Left cardiac atrium (tissue), 4 donors: ENCODE results near the gene GMEB2. TPM values are rescaled to one million over a fixed set of nuclear protein-coding genes. Genes with fewer than 3 reads are reported as not detected.
"Not testable (repeated sequence)": the region's sequence is repeated elsewhere in the genome, so short reads cannot be mapped to it uniquely, and the experiment has no call there.

Source experiments
- ATAC-seq, 2 donors: fragments of 200-7000 bp; cut with Tn5 transposase; one replicate each; pipeline ENCODE4 v1.9.1; 2020; ENCODE audit warnings: mild to moderate bottlenecking in 2 of 2, moderate library complexity in 2 of 2
- DNase-seq: peaks from one replicate; pipeline ENCODE4 v3.0.0-alpha.2; 2020
- intact Hi-C, 2 donors: fragments of 100-400 bp; cut with DNase I; formaldehyde crosslinking; loops; one replicate each; pipeline versions ENCODE4 v1.14.1 to v1.15.1; 2022 to 2023
- total RNA-seq, 2 donors: library from RNA; stranded (reverse); fragmentation: NEBNext Ultra II Directional; extraction: Animal tissue kit (Norgen Biotek cat#: 25700); gene quantifications; one replicate each; pipeline ENCODE4 v1.2.1, GENCODE V29; 2021
- donor health status: DM: no; HTN: yes; CAD: no.
- donor health status: DM: no; HTN: yes; CAD: no; lungs with severe emphysema.
- donor health status: DM: yes; HTN: yes; CAD: no.
- donor health status: Dilated cardiomyopathy.

The GMEB2 gene
- total RNA-seq, 2 donors from 2014 or later = 5.7 to 7.9 TPM

DNA sequence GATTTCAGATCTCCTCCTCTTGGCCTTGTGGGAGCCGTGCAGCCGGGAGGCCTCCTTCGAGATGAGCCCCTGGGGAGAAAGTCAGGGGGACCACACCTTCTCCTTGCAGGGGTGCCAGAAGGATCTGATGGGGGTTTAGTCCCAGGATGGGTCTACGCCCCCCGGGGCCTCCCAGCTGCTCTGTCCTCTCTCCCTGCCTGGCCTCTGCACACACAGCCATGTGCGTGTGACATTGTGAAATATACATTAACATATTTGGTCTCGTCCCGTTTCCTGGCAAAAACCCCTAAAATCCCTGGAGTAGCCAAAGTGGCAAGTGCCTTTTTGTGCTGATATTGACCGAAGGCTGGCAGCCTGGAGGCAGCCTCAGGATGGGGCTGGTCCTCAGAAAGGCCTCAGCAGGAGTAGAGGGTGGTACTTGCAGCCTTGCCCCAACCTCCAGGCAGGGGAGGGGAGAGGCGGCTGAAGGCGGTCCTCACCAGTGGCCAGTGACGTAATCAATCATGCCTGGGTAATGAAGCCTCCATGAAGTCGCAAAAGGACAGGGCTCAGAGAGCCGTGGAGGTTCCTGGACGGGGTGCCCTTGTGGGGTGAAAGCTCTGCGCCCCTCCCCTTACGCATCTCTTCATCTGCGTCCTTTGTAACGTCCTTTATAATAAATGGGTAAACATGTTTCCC is 47.7 kb downstream of the GMEB2 start:
- DNase-seq (no peak), ATAC-seq (no peak)
- intact Hi-C loops = no loop called here

DNA sequence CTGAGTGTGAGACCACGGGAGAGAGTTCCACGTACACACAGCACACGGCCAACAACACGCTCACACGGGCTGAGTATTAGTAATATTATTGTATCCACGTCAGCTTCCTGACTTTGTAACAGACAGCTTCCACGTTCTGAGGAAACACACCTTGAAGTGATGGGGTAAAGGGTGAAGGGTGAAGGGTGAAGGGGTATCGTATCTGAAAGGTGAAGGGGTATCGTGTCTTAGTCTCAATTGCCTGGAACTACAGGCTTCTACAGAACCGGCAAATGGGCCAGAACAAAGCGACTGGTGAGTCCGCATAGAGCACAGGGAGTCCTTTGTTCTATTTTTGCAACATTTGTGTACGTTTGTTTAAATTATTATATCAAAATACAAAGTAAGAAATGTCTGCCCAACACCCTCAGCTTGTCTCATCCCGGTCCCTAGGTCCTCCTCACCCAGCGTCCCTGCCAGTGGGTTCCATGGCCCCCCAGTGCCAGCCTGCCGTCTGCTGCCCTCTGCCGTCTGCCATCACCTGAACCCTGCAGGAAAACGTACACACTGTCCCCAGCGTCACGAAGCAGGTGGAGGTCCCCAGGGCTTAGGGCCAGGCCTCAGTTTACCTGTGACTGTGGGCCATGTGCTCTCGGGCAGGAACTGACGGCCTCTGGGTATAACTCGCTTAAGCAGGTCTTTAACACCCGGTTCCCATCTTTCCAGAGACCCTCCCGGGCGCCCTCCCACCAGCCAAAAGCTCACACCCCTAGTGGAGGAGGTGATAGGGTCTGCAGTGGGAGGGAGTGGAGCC is 48.5 kb downstream of the GMEB2 start:
- no peak for DNase-seq
- intact Hi-C loops = no loop called here
- ATAC-seq = no peak

DNA sequence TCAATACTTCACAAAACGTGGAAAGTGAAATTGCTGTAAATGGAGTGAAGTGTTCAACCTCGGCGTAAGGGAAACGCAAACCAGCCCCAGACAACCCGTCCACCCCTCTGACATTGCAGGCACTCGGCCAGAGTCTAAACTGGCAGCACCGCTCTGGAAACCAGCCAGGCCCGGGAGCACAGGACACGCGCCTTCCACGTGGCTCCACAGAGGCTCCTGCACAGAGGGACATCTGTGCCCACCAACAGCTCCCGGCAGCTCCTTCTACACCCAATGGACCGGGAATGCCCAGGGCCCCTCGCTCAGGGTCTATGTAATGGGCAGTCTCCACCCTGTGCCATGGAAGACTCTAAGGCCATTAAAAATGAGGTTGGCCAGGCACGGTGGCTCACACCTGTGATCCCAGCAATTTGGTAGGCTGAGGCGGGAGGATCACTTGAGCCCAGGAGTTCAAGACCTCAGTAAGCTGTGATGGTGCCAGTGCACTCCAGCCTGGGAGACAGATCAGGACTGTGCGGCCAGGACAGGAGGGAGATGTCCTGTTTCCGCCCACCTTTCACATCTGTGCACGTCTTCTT is 49.5 kb downstream of the GMEB2 start:
- intact Hi-C loops = no loop called here
- DNase-seq = peak; percentile 72

DNA sequence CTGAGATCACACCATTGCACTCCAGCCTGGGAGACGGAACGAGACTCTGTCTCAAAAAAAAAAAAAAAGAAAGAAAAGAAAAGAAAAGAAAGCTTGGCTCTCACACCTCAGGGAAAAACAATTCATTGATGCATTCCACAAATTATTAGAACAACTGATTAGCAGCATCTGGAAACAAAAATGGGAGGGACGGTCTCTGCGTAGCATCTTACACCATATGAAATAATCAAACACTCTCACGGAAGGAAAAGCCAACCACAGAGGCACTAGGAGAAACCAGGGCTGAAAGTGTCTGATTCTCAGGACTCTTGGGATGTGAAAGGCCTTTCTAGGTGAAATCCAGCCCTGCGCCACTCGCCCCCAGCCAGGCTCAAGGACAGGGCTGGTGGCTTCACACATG is 50.6 kb downstream of the GMEB2 start:
- no peak for ATAC-seq
- DNase-seq = no peak
- intact Hi-C loops = no loop called here

More for the DNA sequence above, 49.5 kb downstream of the GMEB2 start:
- peak; percentile 8 to 43 for ATAC-seq

DNA sequence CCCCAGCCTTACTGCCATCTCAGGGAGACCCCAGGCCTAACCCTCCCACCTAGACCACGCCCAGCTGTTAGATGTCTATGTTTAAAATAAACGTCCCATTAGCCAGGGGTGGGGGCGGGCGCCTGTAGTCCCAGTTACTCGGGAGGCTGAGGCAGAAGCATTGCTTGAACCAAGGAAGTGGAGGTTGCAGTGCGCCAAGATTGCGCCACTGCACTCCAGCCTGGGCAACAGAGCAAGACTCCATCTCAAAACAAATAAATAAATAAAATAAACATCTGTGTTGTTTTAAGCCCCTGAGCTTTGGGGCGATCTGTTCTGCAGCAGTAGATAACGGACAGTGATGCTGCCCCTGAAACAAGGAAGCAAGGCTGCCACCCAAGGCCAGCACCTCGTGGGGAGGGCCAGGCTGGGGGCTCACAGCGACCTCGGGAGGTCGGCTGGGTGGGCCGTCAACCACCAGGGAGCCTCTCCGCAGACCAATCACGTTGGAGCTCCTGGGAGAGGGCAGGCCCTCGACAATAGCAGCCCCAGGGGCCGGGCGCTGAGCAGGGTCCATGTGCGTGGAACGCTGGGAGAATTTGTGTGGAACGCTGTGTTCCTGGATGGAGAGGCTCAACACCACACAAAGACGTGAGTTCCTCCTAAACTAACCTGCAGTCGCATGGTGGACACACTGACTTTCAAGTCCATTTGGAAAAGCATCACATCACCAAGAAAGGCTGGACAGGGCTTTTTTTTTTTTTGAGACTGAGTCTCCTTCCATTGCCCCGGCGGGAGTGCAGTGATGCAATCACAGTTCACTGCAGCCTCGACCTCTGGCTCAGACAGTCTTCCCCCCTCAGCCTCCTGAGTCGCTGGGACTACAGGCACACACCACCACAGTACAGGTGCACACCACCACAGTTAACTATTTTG is 51.8 kb downstream of the GMEB2 start:
- intact Hi-C loops = no loop called here
- peak; percentile 44 for DNase-seq
- ATAC-seq = no peak

DNA sequence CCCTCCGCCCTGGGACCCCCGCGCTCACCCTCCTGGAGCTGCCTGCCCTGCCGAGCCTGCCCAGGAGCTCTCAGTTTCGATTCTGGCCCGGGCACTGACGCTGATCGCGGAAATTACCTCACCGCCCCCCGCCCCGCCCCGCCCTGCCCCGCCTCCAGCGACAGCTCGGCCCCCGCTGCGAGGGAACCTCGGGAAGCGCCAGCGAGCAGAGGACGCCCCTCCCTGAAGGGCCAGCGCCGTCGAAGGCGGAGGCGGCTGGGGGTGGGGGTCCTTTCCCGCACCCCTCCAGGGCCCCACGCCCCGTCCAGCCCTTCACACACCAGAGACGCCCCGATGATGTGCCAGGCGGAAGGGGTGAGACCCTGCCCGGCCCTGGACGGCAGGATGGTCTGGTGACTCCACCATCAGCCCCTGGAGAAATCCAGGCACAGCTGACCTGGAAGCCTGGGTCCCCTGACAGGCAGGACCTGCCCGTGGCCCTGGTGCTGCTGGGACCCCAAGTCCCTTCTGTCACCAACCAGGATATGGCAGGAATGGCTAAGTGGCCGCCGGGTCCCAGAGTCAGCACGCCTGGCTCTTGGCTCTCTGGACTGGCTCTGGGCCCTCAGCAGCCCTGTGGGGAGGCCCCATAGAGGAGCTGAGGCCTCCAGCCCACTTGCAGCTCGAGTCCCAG is 52.6 kb downstream of the GMEB2 start, which contains the start of gene HELZ2:
HELZ2 (minus strand) TSS at position 84 of the 673 bp plus-strand sequence. CDS start 1,854 bp downstream, outside the sequence.
- peak; percentile 89 to 91 for ATAC-seq
- peak; percentile 86 for DNase-seq
- intact Hi-C loops = no loop called here

DNA sequence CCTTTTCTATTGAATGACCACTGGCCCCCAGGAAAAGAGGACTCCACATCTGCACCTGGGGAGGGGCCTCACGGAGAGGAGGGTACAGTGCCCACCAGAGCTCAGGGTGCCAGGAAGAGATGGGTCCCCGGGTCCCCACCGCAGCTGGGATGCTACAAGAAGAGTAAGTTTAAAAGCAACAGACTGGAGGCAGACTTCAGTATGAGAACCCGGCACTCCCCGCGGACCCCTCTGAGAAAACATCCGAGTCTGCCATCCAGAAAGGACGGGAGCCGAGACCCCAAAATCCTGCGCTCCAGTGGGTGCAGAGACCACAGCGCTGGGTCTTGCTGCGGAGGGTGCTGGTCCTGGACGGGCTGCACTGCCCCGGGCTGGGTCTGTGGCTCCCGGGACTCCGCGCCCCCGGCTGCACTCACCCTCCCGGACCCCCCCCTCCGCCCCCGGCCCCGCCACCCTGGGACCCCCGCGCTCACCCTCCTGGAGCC is 53.2 kb downstream of the GMEB2 start:
- no peak for DNase-seq
- intact Hi-C loops = no loop called here
- peak; percentile 36 to 45 for ATAC-seq

DNA sequence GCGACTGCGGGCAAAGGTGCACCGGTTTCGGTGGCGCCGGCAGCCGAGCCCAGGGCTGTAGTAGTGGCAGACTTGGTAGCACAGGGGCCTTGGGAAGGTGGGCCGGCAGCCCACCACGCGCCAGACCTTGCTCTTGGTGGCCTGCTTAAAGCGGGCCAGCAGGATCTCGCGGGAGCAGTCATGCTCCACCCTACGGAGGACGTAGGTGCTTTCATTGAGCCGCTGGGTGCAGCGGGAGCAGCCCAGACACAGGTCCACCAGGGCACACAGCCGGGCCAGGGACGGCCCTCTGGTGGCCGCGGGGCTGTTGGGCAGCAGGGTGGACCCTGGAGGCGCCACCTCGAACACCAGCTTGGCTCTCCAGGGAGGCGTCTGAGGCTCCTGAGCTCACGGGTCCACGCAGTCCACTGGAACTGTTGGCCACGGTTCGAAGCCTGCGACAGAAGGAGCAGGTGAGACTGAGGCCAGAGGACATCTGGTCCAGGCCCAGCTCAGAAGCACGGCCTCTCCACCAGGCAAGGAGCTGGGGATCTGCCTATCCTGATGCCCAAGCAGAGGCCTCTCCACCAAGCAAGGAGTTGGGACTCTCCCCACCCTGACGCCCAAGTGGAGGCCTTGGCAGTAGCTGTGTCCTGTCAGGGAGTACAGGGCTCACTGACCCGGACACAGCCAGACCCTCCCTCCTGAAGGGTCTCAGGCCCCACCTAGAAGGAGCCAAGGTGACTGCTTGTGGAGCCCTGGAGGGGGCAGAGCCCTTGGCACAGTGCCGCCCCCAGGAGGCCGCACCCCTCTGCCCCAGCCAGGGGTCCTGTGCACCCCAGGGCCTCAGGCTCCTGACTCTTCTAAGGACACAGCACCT is 53.9 kb downstream of the GMEB2 start:
- ATAC-seq (peak in 1 of 2 donors; percentile 3), DNase-seq (no peak)
- intact Hi-C loops = no loop called here

DNA sequence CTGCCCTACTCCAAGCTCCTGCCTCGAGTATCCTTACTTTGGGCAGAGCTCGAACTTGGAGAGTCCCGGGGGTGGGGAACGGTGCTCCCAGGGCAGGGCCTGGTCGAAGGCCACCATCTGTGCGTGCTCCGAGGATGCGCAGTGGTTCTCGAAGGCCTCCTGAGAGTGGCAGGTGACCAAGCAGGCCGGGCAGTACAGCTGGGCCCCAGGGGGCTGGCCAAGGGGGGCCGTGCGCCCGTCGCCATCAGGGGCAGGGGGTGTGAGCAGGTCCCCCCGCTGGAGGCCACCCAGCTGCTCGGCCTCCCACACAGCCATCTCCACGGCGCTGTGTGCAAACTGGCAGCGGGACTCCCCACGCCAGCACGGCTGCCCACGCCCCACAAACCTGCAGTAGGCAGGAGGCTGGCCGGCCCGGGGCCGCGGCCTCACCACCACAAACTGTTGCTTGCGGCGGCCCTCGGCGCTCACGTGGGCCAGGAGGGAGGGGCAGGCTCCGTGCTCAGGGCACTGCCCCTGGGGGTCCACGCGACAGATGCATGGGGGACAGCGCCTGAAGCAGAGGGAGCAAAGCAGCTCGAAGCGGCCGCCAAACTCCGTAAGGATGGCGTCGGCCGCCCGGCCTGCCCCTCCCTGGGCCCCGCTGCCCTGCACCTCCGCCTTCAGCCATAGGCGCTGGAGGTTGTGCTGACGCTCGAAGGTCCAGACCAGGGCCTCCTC is 54.7 kb downstream of the GMEB2 start:
- intact Hi-C loops = no loop called here
- DNase-seq (no peak), ATAC-seq (no peak)

DNA sequence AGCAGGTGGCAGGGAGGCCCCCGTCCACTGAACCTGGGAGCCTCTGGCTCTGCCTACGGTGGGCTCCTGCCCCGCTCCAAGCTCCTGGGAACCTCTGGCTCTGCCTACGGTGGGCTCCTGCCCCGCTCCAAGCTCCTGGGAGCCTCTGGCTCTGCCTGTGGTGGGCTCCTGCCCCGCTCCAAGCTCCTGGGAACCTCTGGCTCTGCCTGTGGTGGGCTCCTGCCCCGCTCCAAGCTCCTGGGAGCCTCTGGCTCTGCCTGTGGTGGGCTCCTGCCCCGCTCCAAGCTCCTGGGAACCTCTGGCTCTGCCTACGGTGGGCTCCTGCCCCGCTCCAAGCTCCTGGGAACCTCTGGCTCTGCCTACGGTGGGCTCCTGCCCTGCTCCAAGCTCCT is 55.8 kb downstream of the GMEB2 start:
- DNase-seq, ATAC-seq, intact Hi-C loops: not testable (repeated sequence)

DNA sequence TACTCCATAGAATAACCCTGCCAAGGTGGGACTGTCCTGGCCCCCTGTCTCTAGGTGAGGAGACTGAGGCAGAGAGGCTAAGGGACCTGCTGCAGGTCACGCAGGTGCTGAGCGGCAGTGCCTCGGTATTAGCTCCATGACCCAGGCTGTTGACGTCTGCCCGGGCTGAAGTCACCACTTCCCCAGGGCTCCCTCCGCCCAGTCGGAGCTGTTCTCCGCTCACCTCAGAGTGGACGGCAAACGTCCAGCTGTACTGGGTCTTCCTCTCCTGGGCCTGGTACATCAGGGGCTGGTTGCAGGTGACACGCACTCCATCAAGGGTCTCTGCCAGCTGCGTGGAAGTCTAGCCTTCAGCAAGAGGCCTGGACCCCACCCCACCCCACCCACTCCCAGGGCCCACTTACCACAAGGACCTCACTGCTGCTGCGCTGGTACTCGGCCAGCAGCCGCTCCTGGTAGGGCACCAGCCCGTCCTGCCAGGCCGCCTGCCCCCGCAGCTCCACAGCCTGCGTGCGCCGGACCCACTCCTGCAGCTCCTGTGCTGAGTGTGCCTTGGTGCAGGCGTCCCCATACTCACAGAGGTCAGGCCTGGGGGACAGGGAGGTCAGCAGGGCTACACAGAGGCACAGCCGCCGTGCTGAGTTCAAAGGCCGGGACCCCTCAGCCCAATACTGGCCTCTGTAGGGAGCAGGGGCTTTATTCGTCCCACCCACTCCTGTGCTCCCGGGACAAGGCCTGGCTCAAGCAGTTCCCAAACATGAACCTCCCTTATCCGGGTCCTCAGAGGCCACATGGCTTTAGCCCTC is 56.4 kb downstream of the GMEB2 start:
- intact Hi-C loops = no loop called here
- DNase-seq (no peak), ATAC-seq (no peak)

DNA sequence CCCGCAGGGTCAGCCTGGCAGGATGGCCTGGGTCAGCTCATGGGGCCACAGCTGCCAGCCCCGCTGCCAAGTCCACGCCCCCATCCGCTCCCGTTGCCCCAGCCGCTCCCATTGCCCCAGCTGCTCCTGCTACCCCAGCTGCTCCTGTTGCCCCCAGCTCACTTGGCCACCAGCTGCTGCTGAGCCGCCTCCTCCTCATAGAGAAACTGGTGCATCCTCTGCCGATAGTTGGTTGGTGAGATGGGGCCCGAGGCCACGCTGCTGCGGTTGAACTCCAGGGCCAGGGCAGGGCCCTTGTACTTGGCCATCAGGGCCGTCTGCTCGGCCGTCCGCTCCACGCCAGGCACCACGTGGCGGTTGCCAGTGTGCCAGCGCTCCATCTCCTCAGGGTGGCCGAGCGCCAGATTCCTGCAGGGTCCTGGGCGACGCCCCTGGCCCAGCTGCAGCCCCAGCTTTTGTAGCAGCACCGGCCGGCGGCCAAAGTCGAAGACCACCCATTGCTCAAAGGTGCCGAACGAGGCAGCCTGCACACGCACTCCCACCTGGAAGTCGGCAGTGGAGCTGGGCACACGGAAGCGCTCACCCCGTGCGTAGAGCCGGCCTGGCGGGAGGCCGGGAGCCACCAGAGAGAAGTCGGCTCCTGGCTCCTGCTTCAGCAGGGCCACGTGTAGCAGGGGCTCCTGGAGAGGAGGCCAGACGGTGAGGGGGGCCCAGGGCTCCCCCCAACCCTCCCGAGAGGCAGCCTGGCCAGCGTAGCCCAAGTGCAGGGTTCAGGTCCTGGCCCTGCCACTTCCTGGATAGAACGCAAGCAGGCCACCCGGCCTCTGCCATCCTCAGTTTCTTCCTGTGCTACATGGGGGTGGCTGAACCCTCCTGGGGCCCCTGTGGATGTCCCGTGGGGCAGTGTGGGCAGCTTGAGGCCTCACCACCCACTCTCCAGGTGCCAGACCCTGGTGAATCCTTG is 57.6 kb downstream of the GMEB2 start:
- ATAC-seq (no peak), DNase-seq (no peak)
- intact Hi-C loops = no loop called here

DNA sequence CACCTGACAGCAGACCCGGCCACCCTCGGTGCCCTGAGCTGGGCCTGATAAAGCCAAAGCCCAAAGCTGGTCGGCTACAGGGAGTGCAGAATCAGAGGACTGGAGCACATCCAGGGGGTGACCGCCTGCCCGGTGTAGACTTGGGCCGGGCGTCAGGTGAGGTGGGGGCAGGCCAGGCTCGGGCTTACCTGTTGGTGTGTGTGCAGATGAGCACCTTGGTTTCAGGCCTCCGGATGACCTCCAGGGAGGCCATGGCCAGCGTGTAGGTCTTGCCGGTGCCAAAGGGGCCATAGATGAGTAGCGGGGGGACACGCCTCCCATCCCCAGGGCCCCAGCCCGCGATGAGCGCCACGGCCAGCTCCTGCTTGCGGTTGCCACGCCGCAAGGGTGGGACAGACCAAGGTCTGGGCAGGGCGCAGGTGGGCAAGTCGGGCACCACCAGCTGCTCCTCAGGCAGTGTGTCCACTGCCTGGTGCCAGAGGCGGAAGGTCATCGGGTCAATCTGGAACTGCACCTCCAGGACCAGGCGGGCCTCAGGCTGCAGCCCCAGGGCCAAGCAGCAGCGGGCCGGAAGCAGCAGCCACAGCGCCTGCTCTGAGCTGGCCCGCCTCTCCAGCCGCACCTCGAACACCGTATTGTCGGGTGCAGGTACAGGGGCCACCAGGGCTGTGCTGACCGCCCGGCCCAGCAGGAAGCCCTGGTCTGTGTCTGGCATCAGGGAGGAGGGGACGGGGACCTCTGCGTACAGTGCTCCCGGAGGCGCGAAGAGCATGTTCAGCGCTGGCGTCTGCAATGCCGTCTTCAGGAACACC is 58.5 kb downstream of the GMEB2 start:
- ATAC-seq (peak; percentile 2), DNase-seq (no peak)
- intact Hi-C loops = no loop called here
